ENCODE results near the gene TSFM. TPM values are rescaled to one million over a fixed set of nuclear protein-coding genes. Genes with fewer than 3 reads are reported as not detected.

TSFM gene
- total and polyA plus RNA-seq, 2 of the 4 experiments (the other 2 are of a cell fraction): 11.5 to 14.0 TPM

DNA sequence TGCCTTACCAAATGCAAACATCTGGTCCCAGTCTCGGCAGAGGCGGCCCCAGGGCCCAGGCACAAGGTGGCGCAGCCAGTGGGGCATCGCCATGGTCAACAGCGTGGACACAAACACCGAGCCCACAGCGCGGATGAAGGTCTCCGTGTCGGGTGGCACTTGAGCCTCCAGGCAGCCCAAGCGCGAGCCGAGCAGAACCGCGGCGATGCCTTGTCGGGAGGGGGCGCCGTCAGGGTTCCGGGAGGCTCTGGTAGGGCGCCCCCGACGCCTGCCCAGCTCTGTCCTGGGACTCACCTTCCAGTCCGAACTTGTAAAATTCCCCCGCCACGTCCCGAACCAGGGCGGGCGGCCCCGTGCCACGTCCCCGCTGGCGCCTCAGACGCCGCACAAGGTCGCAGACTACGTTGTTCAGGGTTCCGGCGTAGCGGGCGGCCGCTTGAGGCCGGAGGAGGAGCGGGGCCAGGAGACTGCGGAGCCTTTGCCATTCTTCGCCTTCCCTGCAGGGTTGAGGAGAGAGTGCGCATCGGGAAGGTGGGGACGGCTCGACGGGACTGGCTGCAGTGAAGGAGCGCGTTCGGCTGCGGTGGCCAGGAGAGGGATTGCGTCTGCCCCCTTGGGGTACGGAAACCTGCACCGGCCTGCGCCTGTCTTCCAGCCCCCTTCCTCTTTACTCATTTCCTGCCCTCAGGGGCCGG is 17.4 kb upstream of the TSFM start:
- BruUV-seq (replicated peaks): no TSS peak
- intact Hi-C loops (cut with micrococcal nuclease) (no loop called here), in situ Hi-C loops (cut with MboI; ENCODE audit: low sequenced_read_pairs) (no loop called here), dilution Hi-C loops (cut with HindIII; ENCODE audit: low sequenced_read_pairs, unreplicated experiment) (no loop called here)
- Histone ChIP-seq H3K9me3 (ENCODE audit: control insufficient read depth, insufficient read depth, low read length) (peaks cover 2% of the 10 kb centered on the region; the same call in 1 of the 2 replicates), H2AK5ac (ENCODE audit: low read depth, low read length) (no peak overlapping the region), H2BK120ac (ENCODE audit: low read depth, low read length) (no peak overlapping the region), H3K4ac (ENCODE audit: low read depth, low read length) (no peak overlapping the region; the same call in 1 of the 2 replicates), H3K18ac (ENCODE audit: low read depth, low read length) (no peak overlapping the region), H3K27ac (ENCODE audit: insufficient read depth, low read length) (no peak overlapping the region), H3K36me3 (ENCODE audit: control insufficient read depth, insufficient read depth, low read length) (peaks cover 1% of the 10 kb centered on the region; the same call in 1 of the 2 replicates), H3K23ac (ENCODE audit: low read depth, low read length) (peak overlapping the region; percentile 35), H2BK5ac (ENCODE audit: low read depth, low read length, poor library complexity, severe bottlenecking) (no peak overlapping the region), H3K9me1 (ENCODE audit: insufficient read depth, low read length) (0 out of 2 replicates have a peak, but pooled peaks cover 3% of the 10 kb centered on the region), H4K5ac (ENCODE audit: low read depth, low read length) (no peak overlapping the region), H3K79me1 (ENCODE audit: low read depth in 1 of 2, low read length in 2 of 2) (no peaks in the 10 kb centered on the region), H4K91ac (ENCODE audit: insufficient read depth, low read depth, low read length) (no peak overlapping the region), H3K56ac (ENCODE audit: extremely low read depth, insufficient read depth, low read length) (no peak overlapping the region), H3K9ac (ENCODE audit: low read depth, low read length) (no peak overlapping the region), H4K20me1 (ENCODE audit: insufficient read depth, low read length) (no peaks in the 10 kb centered on the region), H2AK9ac (replicated peaks; ENCODE audit: low read depth, low read length, poor library complexity) (peak overlapping the region; percentile 52), H3K4me2 (ENCODE audit: low read depth, low read length) (peak overlapping the region; percentile 68), H3K4me1 (ENCODE audit: control insufficient read depth, insufficient read depth, low read length) (peaks cover 8% of the 10 kb centered on the region; the same call in 1 of the 2 replicates), H3K14ac (replicated peaks; ENCODE audit: low read depth, low read length) (0 out of 2 replicates have a peak overlapping the region, but pooled peaks have one; percentile 29), H4K8ac (ENCODE audit: low read depth in 2 of 2, low read length in 2 of 2) (no peak overlapping the region), H2BK15ac (ENCODE audit: low read depth, low read length) (no peak overlapping the region), H3K27me3 (ENCODE audit: control insufficient read depth, insufficient read depth, low read length) (peaks cover 43% of the 10 kb centered on the region), H2AFZ (replicated peaks; ENCODE audit: low read length, poor library complexity) (peak overlapping the region; percentile 82), H2BK20ac (ENCODE audit: low read depth, low read length) (no peak overlapping the region), H3K4me3 (ENCODE audit: insufficient read depth, low read depth, low read length) (peak overlapping the region; percentile 35)
- ATAC-seq (ENCODE audit: low read depth): peak; percentile 74
- no peak for TF ChIP-seq USF2 (IDR thresholded peaks at IDR 0.05; ENCODE audit: low read depth, low read length)
- TF ChIP-seq FOS (IDR thresholded peaks at IDR 0.05; ENCODE audit: low read depth, low read length): no peak
- no peak for TF ChIP-seq CEBPB (IDR thresholded peaks at IDR 0.05; ENCODE audit: low read depth, low read length)
- TF ChIP-seq, protein P1, sequence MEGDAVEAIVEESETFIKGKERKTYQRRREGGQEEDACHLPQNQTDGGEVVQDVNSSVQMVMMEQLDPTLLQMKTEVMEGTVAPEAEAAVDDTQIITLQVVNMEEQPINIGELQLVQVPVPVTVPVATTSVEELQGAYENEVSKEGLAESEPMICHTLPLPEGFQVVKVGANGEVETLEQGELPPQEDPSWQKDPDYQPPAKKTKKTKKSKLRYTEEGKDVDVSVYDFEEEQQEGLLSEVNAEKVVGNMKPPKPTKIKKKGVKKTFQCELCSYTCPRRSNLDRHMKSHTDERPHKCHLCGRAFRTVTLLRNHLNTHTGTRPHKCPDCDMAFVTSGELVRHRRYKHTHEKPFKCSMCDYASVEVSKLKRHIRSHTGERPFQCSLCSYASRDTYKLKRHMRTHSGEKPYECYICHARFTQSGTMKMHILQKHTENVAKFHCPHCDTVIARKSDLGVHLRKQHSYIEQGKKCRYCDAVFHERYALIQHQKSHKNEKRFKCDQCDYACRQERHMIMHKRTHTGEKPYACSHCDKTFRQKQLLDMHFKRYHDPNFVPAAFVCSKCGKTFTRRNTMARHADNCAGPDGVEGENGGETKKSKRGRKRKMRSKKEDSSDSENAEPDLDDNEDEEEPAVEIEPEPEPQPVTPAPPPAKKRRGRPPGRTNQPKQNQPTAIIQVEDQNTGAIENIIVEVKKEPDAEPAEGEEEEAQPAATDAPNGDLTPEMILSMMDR (conservative IDR thresholded peaks at IDR 0.05; ENCODE audit: low read depth, low read length): peak; percentile 31
- WGBS, 2 experiments (ENCODE audit: extremely low coverage in 2 of 2, insufficient read length in 1 of 2): 2% methylated on average over 34 of the region's 60 CpGs; no CpG with 5 or more reads in 1 of the 2 experiments
- DNase-seq: peak; percentile 17
- ChIA-PET POLR2A (ENCODE audit: unreplicated experiment) (no interaction called here), CTCF (no interaction called here)
